NCI-H69 (cell line): ENCODE data around the gene HSPA12A.

Experiments used
- DNase-seq: peaks from one replicate; lab custom pipeline; 2025; lab: John Stamatoyannopoulos, UW

HSPA12A gene

GRCh38 chr10:116742367-116743265, at the start of gene HSPA12A:
HSPA12A (minus strand) TSS chr10:116742566; CDS start chr10:116742469, 97 bp downstream.
- DNase-seq: peak; percentile 78

DNA sequence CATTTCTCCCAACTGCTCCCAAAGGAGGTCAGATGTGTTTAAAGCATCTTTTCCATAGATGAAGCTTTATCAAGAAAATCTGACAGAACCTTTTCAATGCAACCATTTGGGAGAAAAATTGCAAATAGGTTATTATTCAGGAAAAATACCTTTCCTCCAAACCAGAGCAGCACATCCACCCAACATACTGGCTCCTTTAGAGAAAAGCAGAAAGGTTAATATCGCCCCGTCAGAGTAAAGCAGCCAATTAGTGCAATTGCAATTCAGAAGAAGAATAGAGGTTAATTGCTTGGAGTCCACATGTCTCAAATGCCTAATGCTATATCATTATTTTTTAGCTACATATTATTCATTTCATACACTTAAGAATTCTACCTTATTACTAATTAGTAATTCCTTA, 48.9 kb upstream of the HSPA12A start:
- DNase-seq: no peak

DNA sequence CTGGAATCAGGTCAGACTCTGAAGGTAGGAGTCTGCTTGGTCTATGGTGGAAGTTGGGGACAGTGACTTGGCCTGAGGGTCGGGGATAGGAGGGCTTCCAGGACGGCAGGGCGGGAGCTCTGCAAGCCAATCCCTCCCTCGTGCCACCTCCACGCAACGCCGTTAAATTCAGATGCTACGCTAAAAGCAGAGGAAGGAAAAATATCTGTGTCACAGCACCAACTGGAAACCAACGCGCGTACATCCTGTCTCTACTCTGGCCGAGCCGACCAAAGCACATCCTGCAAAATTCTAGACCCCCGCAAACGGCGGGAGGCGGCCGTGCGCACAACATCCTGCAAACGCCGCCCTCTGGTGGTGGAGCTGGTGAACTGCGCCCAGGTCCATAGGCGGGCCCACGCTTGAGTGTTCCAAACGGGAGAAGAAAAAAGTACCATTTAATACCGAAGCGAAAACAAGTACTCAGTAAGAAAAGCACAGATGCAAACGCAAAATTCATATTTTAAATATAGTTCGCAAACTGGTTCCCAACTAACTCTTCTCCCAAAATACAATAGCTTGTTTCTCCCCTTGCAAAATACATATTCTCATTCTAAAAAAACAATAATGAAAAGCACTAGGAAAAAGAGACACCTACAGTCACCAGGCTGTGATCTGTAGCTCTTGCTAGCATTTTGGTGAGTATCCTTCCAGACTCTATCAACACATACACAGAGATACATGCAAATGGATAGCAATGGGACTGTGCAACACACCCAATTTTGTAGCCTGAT, 45.7 kb upstream of the HSPA12A start:
- DNase-seq: peak; percentile 84

- DNase-seq: no peak
Observed at GRCh38 chr10:116787053-116787659, 44.8 kb upstream of the HSPA12A start.

DNA sequence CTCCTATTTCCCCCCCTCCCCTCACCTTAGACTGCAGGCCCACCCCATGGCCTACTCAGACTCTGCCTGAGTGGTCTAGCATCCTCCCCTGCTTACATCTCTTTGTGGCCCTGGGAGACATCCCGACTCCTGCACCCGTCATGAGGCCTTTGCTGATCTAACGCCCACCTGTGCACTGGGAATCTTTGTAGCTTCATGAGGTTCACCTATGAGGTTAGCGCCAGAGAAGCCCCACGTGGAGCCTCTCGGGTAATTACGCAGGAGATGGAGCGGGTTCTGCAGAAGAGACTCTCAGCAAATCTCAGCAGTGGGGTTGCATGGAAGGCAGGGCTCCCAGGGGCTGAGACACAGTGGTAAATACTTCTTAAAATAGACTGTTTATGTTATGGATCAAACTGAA, 43.5 kb upstream of the HSPA12A start:
- no peak for DNase-seq

DNA sequence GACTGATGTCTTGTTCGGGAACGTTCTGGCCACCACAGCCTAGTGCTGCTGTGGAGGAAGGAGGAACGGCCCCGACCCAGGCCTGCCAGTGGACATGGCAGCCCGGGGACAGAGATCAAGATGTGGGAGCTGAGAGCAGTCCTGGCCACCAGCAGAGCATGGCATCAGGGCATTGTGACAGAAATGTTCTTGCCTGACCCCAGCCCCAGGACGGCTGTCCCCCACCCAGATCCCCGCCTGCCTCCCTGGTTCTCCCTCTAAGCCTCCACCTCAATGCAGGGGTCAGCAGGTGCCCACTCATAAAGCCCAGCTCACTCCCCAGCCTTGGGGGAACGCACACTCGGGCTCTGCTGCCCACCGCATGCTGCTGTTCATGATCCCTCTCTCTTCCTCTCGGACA, 42.9 kb upstream of the HSPA12A start:
- no peak for DNase-seq

DNA sequence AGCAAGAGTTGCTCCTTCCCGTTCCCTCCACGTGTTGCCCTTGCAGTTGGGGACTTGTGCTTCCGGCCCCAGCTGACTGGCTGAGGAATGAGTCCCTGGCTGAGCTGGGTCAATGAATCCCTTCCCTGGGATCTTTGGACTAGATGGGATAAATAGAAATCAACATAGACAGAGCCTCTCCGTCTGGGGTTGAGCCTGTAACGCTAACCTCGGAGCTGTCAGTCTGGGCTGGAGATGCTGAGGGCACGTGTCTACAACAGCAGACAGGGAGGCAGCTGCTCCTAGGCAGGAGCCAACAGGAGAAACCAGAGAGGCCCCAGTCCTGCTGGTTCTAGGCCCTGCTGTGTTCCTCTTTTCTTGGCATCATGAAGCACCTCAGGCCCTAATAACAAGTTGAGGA, 42.3 kb upstream of the HSPA12A start:
- no peak for DNase-seq

- DNase-seq: no peak
Observed at GRCh38 chr10:116784035-116784434, 41.7 kb upstream of the HSPA12A start.

DNA sequence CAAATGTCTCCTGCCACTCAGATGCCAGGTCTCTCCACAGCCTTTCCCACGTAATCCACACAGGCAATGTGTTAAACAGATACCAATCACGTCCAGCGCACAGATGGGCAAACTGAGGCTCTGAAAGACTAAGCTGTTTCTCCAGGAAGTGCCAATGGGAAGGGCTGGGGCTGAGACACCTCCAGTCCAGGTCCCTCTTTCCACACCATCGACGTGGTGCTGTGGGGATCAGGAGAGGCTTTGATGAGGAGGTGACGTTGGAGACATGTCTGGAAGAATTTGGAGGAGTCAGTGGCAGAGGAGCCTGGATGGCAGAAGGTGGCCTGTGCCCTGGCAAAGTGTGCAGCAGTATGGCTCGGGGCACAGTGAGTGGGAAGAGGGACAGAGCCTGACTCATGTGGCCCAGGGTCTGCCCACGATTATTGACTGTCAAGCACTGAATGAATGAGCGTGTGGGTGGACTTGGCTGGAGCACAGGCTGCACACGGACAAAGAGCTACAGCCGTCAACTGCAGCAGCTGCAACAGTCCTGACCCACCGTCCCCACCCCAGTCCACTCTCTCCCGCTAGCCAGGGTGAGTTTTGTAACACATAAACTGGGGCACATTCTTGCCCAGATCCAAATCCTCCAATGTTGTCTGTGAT, 40.8 kb upstream of the HSPA12A start:
- DNase-seq: no peak

DNA sequence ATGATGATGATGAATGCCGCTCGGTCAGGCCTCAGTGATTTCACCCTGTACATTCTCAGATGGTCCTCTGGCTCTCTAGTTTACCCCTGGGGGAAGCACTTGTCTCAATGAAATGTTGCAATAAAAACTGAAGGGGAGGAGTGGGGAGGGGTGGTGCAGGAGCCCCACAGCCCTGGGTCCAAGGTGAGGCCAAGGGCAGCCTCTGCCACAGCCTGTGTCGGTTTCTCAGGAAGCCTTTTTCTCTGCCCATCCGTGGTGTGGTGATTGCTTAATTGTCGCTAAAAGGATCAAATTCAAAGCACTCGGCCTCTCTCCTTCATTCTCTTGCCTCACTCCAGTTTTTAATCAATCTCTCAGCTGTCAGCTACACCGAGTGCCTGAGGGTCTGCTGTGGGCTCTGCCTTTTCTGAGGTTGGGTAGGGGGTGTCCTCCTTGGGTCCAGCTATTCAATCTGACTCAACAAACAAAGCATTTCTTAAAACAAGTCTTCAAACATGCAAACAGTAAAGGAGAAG, 39.1 kb upstream of the HSPA12A start:
- no peak for DNase-seq

- no peak for DNase-seq
Observed at GRCh38 chr10:116780691-116781205, 38.4 kb upstream of the HSPA12A start.

DNA sequence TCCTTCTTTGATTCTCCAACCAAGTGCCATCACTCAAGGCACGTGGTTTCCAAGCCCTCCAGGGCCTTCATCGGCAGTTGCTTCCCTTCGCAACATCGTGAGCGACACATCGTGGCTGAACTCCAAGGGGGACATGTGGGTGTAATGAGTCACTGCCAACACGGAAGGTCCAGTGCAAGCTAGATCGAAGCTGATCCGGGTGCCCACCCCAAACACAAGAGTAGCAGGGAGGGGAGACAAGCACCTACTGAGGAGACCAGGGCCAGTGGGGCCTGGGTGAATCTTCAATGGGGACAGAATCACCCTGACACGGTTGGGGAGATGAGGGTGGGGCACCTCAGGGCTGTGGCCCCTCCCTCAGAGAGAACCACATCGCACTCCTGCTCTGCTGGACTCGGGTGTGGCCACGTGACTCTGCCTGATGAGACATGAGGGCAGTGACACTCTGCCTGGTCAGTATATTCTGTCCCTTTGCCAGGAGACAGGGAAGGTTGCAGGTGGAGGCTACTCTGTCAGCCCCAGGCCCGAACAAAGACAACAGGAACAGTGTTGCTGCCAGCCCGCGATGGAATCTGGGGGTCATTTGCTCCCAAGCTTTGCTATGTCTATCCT, 36.8 kb upstream of the HSPA12A start:
- no peak for DNase-seq

- DNase-seq: peak; percentile 47
Observed at GRCh38 chr10:116777006-116777405, 34.6 kb upstream of the HSPA12A start.

- no peak for DNase-seq
Observed at GRCh38 chr10:116775488-116776400, 33.4 kb upstream of the HSPA12A start.

DNA sequence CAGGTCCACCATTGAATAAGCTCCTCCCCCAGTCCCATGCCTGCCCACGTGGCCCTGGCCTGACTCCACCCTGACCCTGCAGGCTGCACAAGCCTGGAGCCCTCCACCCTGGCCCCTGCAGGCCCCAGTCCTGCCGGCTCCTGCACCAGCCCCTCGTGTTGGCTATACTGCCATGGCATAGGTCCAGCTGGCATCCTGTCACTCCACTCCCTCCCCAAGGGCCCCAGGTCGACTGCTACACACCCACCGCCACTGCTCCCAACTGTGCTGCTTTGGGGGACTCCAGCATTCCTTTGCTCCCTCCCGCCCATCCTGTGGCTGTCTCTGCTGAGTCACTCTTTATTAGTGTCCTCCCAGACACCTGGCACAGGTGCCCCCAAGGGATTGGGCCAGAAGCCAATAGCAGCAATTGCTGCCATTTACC, 32.4 kb upstream of the HSPA12A start:
- DNase-seq: peak; percentile 84

GRCh38 chr10:116772909-116773705, 30.7 kb upstream of the HSPA12A start:
- DNase-seq: no peak

- DNase-seq: no peak
Observed at GRCh38 chr10:116771959-116772585, 29.7 kb upstream of the HSPA12A start.

GRCh38 chr10:116771101-116771958, 29.0 kb upstream of the HSPA12A start:
- DNase-seq: no peak
